Measurements from ENCODE around the gene CDK17.

DNA sequence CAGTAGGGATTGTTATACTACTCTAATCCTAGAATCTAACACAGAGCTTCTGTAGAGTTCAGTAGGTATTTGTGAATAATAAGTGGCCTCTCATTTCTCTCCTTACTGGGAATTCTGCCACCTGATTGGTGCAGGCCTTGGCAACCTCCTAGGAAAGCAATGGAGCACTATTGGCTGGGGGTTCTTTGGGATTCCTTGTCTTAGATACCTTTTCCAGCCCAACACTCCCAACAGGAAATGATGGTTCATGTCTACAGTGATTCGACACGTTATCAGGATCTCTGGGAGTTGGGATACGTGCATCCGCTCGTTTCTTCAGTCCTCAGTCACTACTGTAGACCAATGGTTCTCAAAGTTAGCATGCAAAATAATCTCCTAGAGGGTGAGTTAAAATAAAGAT is 138.7 kb downstream of the CDK17 start:
- no peak for TF ChIP-seq POLR2AphosphoS5 (IDR thresholded peaks at IDR 0.05; ENCODE audit: low read depth, low read length)
- TF ChIP-seq, protein P1, sequence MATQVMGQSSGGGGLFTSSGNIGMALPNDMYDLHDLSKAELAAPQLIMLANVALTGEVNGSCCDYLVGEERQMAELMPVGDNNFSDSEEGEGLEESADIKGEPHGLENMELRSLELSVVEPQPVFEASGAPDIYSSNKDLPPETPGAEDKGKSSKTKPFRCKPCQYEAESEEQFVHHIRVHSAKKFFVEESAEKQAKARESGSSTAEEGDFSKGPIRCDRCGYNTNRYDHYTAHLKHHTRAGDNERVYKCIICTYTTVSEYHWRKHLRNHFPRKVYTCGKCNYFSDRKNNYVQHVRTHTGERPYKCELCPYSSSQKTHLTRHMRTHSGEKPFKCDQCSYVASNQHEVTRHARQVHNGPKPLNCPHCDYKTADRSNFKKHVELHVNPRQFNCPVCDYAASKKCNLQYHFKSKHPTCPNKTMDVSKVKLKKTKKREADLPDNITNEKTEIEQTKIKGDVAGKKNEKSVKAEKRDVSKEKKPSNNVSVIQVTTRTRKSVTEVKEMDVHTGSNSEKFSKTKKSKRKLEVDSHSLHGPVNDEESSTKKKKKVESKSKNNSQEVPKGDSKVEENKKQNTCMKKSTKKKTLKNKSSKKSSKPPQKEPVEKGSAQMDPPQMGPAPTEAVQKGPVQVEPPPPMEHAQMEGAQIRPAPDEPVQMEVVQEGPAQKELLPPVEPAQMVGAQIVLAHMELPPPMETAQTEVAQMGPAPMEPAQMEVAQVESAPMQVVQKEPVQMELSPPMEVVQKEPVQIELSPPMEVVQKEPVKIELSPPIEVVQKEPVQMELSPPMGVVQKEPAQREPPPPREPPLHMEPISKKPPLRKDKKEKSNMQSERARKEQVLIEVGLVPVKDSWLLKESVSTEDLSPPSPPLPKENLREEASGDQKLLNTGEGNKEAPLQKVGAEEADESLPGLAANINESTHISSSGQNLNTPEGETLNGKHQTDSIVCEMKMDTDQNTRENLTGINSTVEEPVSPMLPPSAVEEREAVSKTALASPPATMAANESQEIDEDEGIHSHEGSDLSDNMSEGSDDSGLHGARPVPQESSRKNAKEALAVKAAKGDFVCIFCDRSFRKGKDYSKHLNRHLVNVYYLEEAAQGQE (IDR thresholded peaks at IDR 0.05; ENCODE audit: insufficient read depth in 1 of 2, low read depth in 2 of 2, low read length in 2 of 2) = no peak
- no peak for TF ChIP-seq SIN3A (IDR thresholded peaks at IDR 0.05; ENCODE audit: borderline replicate concordance, insufficient read depth, low read length)
